ENCODE measurements around the gene SHH. TPM values are rescaled to one million over a fixed set of nuclear protein-coding genes. Genes with fewer than 3 reads are reported as not detected.
A peak's percentile ranks its signal among the peaks of the same experiment; 100 is the strongest.

SHH gene
- total and polyA plus RNA-seq, 2 of the 13 experiments (the other 11 are each of a cell fraction or from before 2014, with no cell fraction given), result 1.9 to 3.4 TPM

- TF ChIP-seq PAXIP1 (CRISPR knock-in tag; conservative IDR thresholded peaks at IDR 0.05) (peak; percentile 31; the same call in 1 of the 2 replicates), ETV5 (CRISPR knock-in tag; IDR thresholded peaks at IDR 0.05; ENCODE audit: borderline replicate concordance) (peak; percentile 63; the same call in 1 of the 2 replicates), RARA (CRISPR knock-in tag; IDR thresholded peaks at IDR 0.05) (0 out of 2 replicates have a peak, but pooled peaks have one; percentile 17), GABPA (IDR thresholded peaks at IDR 0.05; ENCODE audit: low read depth, low read length) (no peak; the same call in 1 of the 2 replicates), GABPA (CRISPR knock-in tag; IDR thresholded peaks at IDR 0.05; ENCODE audit: low read depth) (peak; percentile 58), HOMEZ (CRISPR knock-in tag; IDR thresholded peaks at IDR 0.05; ENCODE audit: low read depth) (0 out of 2 replicates have a peak, but pooled peaks have one; percentile 15), SAP130 (CRISPR knock-in tag; IDR thresholded peaks at IDR 0.05; ENCODE audit: low read depth) (0 out of 2 replicates have a peak, but pooled peaks have one; percentile 11), PRDM15 (CRISPR knock-in tag; IDR thresholded peaks at IDR 0.05) (no peak), ZNF687 (CRISPR knock-in tag; IDR thresholded peaks at IDR 0.05) (peak; percentile 51), NCOA5 (CRISPR knock-in tag; IDR thresholded peaks at IDR 0.05) (no peak), ZNF180 (CRISPR knock-in tag; IDR thresholded peaks at IDR 0.05; ENCODE audit: borderline replicate concordance, low read depth) (no peak), TBX3 (IDR thresholded peaks at IDR 0.05; ENCODE audit: borderline replicate concordance) (no peak), PHF8 (CRISPR knock-in tag; IDR thresholded peaks at IDR 0.05) (no peak), HDAC6 (IDR thresholded peaks at IDR 0.05; ENCODE audit: low read depth, low read length) (no peak)
Measured at GRCh38 chr7:155791214-155791737, 21.0 kb downstream of the SHH start (continued).

All from HepG2 (cell line).